Caco-2 (cell line): ENCODE data around the gene LSM4. TPM values are rescaled to one million over a fixed set of nuclear protein-coding genes. Genes with fewer than 3 reads are reported as not detected.

Experiments used
- BruUV-seq: library from RNA; stranded (reverse); fragments of 400-500 nt; replicated peaks from 2 replicates; lab custom pipeline; 2021; lab: Mats Ljungman, UMichigan
- CTCF ChIA-PET: fragments of 300-600 bp; sonication (Branson Sonifier 250); formaldehyde crosslinking; loops from one replicate; lab custom pipeline; 2022; ENCODE audit warnings: antibody characterized with exemption; lab: Charles Lee
- POLR2A ChIA-PET: fragments of 300-600 bp; sonication (Branson Sonifier 250); formaldehyde crosslinking; loops from one replicate; lab custom pipeline; 2022; ENCODE audit warnings: antibody characterized with exemption; lab: Charles Lee
- DNase-seq, 2 experiments: peaks; one replicate each; pipeline versions ENCODE4 v3.0.0 to v3.0.0-alpha.2; 2020 to 2022
- H3K27me3 ChIP-seq: replicated peaks from 2 replicates; pipeline ENCODE4 v1.6.0; 2011; ENCODE audit warnings: low read length; ENCODE audit not compliant: control insufficient read depth, insufficient read depth
- H3K36me3 ChIP-seq: 2 replicates; pipeline ENCODE4 v1.5.1; 2011; ENCODE audit warnings: low read length; ENCODE audit not compliant: control insufficient read depth, insufficient read depth
- H3K4me1 ChIP-seq: fragments of 250-450 bp; sonication (Bioruptor Pico); 2 replicates; pipeline ENCODE4 v1.5.1; 2020; ENCODE audit warnings: mild to moderate bottlenecking
- H3K4me3 ChIP-seq: 2 replicates; pipeline ENCODE4 v1.5.1; 2011; ENCODE audit warnings: low read depth, mild to moderate bottlenecking, control low read depth, low read length
- H3K9me3 ChIP-seq: fragments of 250-450 bp; sonication (Bioruptor Pico); 2 replicates; pipeline ENCODE4 v1.5.1; 2020; ENCODE audit warnings: mild to moderate bottlenecking, moderate library complexity
- H3K27ac Mint-ChIP-seq: one replicate; pipeline ENCODE4 v1.8.0; 2022; ENCODE audit warnings: mixed read lengths; ENCODE audit not compliant: unreplicated experiment
- H3K27me3 Mint-ChIP-seq: one replicate; pipeline ENCODE4 v1.8.0; 2022; ENCODE audit warnings: mixed read lengths; ENCODE audit not compliant: insufficient read depth, unreplicated experiment
- H3K36me3 Mint-ChIP-seq: one replicate; pipeline ENCODE4 v1.8.0; 2022; ENCODE audit warnings: mild to moderate bottlenecking, mixed read lengths; ENCODE audit not compliant: insufficient read depth, unreplicated experiment
- H3K4me1 Mint-ChIP-seq: one replicate; pipeline ENCODE4 v1.8.0; 2022; ENCODE audit warnings: low read depth, mixed read lengths; ENCODE audit not compliant: unreplicated experiment
- H3K4me3 Mint-ChIP-seq: one replicate; pipeline ENCODE4 v1.8.0; 2022; ENCODE audit warnings: mild to moderate bottlenecking, moderate library complexity, mixed read lengths; ENCODE audit not compliant: unreplicated experiment
- H3K9me3 Mint-ChIP-seq: one replicate; pipeline ENCODE4 v1.8.0; 2022; ENCODE audit warnings: mixed read lengths; ENCODE audit not compliant: unreplicated experiment
- CTCF ChIP-seq, 2 experiments: fragments of 200-600 bp in 1 of 2; IDR thresholded peaks; 1 replicate in 1 of 2; 2 replicates in 1 of 2; pipeline versions ENCODE4 v1.5.1 to v1.8.0; 2011 to 2022; ENCODE audit warnings: antibody characterized with exemption in 1 of 2, control low read depth in 1 of 2, inconsistent platforms in 1 of 2, low read depth in 1 of 2, low read length in 1 of 2, mild to moderate bottlenecking in 1 of 2, moderate library complexity in 1 of 2; ENCODE audit not compliant: insufficient read depth in 1 of 2, severe bottlenecking in 1 of 2, unreplicated experiment in 1 of 2
- intact Hi-C: fragments of 100-400 bp; cut with micrococcal nuclease; formaldehyde crosslinking; loops from one replicate; pipeline ENCODE4 v1.10.0; 2022; ENCODE audit not compliant: unreplicated experiment
- total RNA-seq: library from RNA; stranded (reverse); gene quantifications from 2 replicates; pipeline ENCODE4 v1.2.3, GENCODE V29; 2022

Gene LSM4
- total RNA-seq, 1 experiment from 2014 or later = 184 TPM

- BruUV-seq = no TSS peak
- Histone ChIP-seq H3K9me3 (no peaks in the 10 kb centered on the region), H3K4me3 (peak within 1 kb of the TSS; percentile 71), H3K27me3 (no peaks in the 10 kb centered on the region), H3K4me1 (peaks cover 4% of the 10 kb centered on the region), H3K36me3 (0 out of 2 replicates have a peak, but pooled peaks cover 2% of the 10 kb centered on the region)
- no peak for TF ChIP-seq CTCF (IDR thresholded peaks at IDR 0.05; ENCODE audit: insufficient read depth in 1 of 2, low read depth in 1 of 2, low read length in 1 of 2, severe bottlenecking in 1 of 2, unreplicated experiment in 1 of 2)
- H3K4me3 Mint-ChIP-seq = peak within 1 kb of the TSS; percentile 70
- H3K27me3 Mint-ChIP-seq = no peaks in the 10 kb centered on the region
- peak; percentile 57 to 82 for DNase-seq
- CTCF ChIA-PET = interaction anchor here (1.0 to 2.2 kb wide), 6 partner anchors 12 to 116 kb away, joined by 3 to 27 read pairs (median 8); partner anchors contain the start of gene SSBP4
- intact Hi-C loops = no loop called here
- peak within 1 kb of the TSS; percentile 60 for H3K27ac Mint-ChIP-seq
- POLR2A ChIA-PET = interaction anchor here (0.8 to 1.9 kb wide), 3 partner anchors 11 to 59 kb away, joined by 3 to 5 read pairs (median 5); no protein-coding TSS in a partner anchor
- no peaks in the 10 kb centered on the region for H3K9me3 Mint-ChIP-seq
- peaks cover 17% of the 10 kb centered on the region for H3K36me3 Mint-ChIP-seq
- H3K4me1 Mint-ChIP-seq = peaks cover 7% of the 10 kb centered on the region
These were observed 17.5 kb upstream of the LSM4 start, which contains the start of gene PGPEP1 for GRCh38 chr19:18340190-18340989. Gene PGPEP1 (plus strand): TSS chr19:18340598. CDS start chr19:18340682, 84 bp downstream.

- peak overlapping the region; percentile 70 for H3K4me3 Mint-ChIP-seq
- Histone ChIP-seq H3K4me1 (peaks cover 4% of the 10 kb centered on the region), H3K36me3 (0 out of 2 replicates have a peak, but pooled peaks cover 2% of the 10 kb centered on the region), H3K4me3 (peak overlapping the region; percentile 71), H3K27me3 (no peaks in the 10 kb centered on the region), H3K9me3 (no peaks in the 10 kb centered on the region)
- peaks cover 7% of the 10 kb centered on the region for H3K4me1 Mint-ChIP-seq
- CTCF ChIA-PET = interaction anchor here (0.6 to 2.2 kb wide), 12 partner anchors 11 to 116 kb away, joined by 3 to 27 read pairs (median 4); partner anchors contain the start of genes GDF15 and SSBP4
- POLR2A ChIA-PET = interaction anchor here (0.8 to 1.9 kb wide), 4 partner anchors 10 to 77 kb away, joined by 3 to 5 read pairs (median 4); no protein-coding TSS in a partner anchor
- TF ChIP-seq CTCF (IDR thresholded peaks at IDR 0.05; ENCODE audit: insufficient read depth in 1 of 2, low read depth in 1 of 2, low read length in 1 of 2, severe bottlenecking in 1 of 2, unreplicated experiment in 1 of 2) = peak in 1 of 2 experiments; percentile 36
- H3K27me3 Mint-ChIP-seq = no peaks in the 10 kb centered on the region
- no peaks in the 10 kb centered on the region for H3K9me3 Mint-ChIP-seq
- DNase-seq = peak; percentile 53 to 61
- intact Hi-C loops = no loop called here
- peaks cover 17% of the 10 kb centered on the region for H3K36me3 Mint-ChIP-seq
- no TSS peak for BruUV-seq
- H3K27ac Mint-ChIP-seq = peak overlapping the region; percentile 14
These were observed 16.8 kb upstream of the LSM4 start for GRCh38 chr19:18339723-18340122.

- intact Hi-C loops = no loop called here
- H3K4me1 Mint-ChIP-seq = peaks cover 7% of the 10 kb centered on the region
- DNase-seq = no peak
- no peak overlapping the region for H3K4me3 Mint-ChIP-seq
- 0 out of 2 replicates have a peak, but pooled peaks cover 2% of the 10 kb centered on the region for H3K36me3 ChIP-seq
- no peaks in the 10 kb centered on the region for H3K9me3 ChIP-seq
- no peaks in the 10 kb centered on the region for H3K27me3 ChIP-seq
- H3K4me1 ChIP-seq = peaks cover 4% of the 10 kb centered on the region
- ChIA-PET CTCF (interaction anchor here (0.7 to 2.2 kb wide), 5 partner anchors 10 to 87 kb away, joined by 3 to 27 read pairs (median 4); no protein-coding TSS in a partner anchor), POLR2A (no interaction called here)
- no peaks in the 10 kb centered on the region for H3K27me3 Mint-ChIP-seq
- peaks cover 11% of the 10 kb centered on the region for H3K36me3 Mint-ChIP-seq
- H3K27ac Mint-ChIP-seq = no peak overlapping the region
- BruUV-seq = no TSS peak
- no peak for TF ChIP-seq CTCF (IDR thresholded peaks at IDR 0.05; ENCODE audit: insufficient read depth in 1 of 2, low read depth in 1 of 2, low read length in 1 of 2, severe bottlenecking in 1 of 2, unreplicated experiment in 1 of 2)
- no peaks in the 10 kb centered on the region for H3K9me3 Mint-ChIP-seq
- no peak overlapping the region for H3K4me3 ChIP-seq
These were observed 15.7 kb upstream of the LSM4 start for GRCh38 chr19:18338541-18338940.
